Measurements from ENCODE around the gene YBX3.

- TF ChIP-seq, protein P1, sequence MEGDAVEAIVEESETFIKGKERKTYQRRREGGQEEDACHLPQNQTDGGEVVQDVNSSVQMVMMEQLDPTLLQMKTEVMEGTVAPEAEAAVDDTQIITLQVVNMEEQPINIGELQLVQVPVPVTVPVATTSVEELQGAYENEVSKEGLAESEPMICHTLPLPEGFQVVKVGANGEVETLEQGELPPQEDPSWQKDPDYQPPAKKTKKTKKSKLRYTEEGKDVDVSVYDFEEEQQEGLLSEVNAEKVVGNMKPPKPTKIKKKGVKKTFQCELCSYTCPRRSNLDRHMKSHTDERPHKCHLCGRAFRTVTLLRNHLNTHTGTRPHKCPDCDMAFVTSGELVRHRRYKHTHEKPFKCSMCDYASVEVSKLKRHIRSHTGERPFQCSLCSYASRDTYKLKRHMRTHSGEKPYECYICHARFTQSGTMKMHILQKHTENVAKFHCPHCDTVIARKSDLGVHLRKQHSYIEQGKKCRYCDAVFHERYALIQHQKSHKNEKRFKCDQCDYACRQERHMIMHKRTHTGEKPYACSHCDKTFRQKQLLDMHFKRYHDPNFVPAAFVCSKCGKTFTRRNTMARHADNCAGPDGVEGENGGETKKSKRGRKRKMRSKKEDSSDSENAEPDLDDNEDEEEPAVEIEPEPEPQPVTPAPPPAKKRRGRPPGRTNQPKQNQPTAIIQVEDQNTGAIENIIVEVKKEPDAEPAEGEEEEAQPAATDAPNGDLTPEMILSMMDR (IDR thresholded peaks at IDR 0.05), result no peak
- TF ChIP-seq POLR2AphosphoS5 (IDR thresholded peaks at IDR 0.05), result no peak
- no peak for TF ChIP-seq POLR2A (IDR thresholded peaks at IDR 0.05)
These were observed 17.5 kb downstream of the YBX3 start for GRCh38 chr12:10705655-10706054.
